ENCODE results near the gene OR4M1.
"Not testable (repeated sequence)": the region's sequence is repeated elsewhere in the genome, so short reads cannot be mapped to it uniquely, and the experiment has no call there.

The OR4M1 gene, protein sequence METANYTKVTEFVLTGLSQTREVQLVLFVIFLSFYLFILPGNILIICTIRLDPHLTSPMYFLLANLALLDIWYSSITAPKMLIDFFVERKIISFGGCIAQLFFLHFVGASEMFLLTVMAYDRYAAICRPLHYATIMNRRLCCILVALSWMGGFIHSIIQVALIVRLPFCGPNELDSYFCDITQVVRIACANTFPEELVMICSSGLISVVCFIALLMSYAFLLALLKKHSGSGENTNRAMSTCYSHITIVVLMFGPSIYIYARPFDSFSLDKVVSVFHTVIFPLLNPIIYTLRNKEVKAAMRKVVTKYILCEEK

DNA sequence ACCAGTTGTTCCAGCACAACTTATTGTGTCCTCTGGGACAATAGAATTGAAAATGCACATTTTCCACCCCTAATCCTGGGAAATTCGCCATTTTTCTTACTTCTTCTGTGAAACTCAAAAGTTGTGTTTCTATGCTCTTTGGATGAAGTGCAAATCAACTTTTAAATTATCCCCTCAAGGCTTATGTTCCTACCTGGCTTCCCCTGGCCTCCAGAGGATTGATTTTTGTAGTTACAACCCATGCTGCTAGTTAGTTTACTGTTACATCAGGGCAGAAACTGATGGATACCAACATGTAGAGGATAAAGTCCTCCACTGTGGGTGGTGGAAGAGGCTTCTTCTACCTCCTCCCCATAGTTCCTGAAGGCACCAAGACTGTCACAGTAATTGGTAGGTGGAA is at the start of gene OR4M1:
OR4M1 (plus strand) TSS at position 301 of the 400 bp plus-strand sequence. CDS start 6,819 bp downstream, outside the sequence.
- DNase-seq: not testable (repeated sequence)

DNA sequence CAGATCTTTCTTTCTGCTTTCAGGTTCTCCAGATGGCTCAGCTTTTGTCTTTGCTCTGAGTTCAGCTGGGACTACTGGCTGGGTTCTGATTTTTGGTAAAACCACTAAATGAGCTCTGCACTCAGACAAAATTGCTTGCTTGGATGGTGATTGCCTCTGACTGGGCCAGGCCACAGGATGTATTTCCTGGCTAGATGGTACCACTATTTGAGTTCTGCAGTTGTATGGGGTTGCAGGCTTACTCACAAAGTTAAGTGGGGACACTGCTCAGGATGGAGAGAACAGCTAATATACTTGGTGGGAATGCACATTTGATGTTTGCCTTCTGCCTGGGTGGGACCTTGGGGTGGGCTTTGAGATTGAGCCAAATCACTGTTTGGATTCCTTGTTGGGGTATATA is 43.9 kb upstream of the OR4M1 start:
- DNase-seq: no peak

DNA sequence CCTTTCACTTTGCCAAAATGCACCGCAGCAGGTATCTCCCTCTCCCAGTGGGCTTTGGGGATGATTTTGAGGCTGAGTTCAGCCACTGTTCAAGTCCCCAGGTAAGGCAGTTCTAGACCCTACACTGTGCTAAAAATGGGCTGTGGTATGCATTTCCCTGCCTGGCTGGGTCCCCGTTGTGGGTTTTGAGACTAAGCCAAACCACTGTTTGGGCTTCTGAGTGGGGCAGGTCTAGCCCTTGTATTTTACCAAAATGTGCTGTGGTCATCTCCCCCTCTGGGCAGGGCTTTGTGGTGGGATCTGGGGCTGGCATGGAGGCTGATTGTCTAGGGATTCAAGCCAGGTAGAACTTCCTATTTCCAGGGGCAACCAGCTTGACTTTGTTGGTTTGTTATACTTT is 43.5 kb upstream of the OR4M1 start:
- DNase-seq: no peak

DNA sequence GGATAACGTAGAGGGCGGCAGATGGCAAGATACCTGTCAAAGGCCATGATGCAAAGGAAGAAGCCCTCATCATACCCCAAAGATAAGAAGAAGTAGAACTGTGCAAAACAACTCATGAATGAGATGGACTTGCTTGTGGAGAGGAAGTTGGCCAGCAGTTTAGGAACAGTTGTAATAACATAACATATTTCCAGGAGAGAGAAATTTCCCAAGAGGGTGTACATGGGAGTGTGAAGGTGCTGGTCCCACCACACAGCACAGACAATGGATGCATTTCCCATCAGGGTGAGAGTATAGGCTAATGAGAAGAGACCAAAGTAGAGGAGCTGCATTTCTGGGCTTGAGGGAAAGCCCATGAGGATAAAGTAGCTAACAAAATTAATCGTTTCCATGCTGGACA is 39.4 kb upstream of the OR4M1 start:
- DNase-seq: not testable (repeated sequence)

DNA sequence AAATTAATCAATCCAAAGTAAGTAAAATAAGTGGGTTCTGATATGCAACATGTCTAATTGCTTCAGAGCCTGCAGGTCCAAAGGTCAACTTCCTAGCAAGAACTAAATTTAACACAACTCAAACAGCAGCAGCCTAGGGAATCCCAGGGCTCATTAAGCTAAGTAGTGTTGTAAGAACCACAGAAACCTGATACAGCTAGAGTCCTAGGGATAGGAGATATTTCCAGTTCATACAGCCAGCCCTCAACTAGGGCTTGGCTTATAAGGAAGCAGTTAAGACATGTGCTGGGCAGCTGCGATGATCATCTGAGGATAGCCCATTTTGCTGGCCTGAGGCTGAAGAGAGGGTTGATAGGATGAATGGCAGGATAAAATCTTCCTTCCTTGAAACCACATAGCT is 30.0 kb upstream of the OR4M1 start, which contains the start of gene OR4Q3:
OR4Q3 (plus strand) TSS at position 316 of the 400 bp plus-strand sequence.
- no peak for DNase-seq

DNA sequence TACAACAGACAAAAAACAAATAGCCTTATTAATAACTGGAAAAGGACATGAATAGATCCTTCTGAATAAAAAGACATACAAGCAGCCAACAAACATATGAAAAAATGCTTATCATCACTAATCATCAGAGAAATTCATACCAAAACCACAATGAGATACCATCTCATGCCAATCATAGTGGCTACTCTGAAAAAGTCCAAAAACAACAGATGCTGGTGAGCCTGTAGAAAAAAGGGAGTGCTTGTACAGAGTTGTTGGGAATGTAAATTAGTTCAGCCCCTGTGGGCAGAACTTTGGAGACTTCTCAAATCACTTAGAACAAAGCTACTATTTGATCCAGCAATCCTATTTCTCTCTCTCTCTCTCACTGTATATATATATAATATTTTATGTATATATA is 21.0 kb upstream of the OR4M1 start:
- DNase-seq: not testable (repeated sequence)

DNA sequence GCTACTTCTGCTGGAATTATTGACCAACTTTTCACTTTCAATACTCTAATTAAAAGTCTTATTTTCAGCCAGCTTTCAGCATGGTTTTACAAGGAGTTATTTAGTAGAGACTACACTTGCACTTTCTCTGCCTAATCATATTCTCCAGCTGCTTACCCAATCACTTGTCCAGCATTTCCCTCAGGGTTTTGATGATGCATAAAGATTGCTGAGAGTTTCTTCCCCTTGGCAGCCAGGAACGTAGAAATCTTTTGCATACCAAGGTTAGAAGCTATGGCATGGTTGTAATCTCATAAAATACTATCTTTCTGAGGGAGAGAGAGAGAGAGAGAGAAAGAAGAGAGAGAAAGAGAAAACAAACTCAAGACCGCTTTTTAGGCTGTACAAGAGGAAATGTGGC is 19.1 kb upstream of the OR4M1 start:
- no peak for DNase-seq

DNA sequence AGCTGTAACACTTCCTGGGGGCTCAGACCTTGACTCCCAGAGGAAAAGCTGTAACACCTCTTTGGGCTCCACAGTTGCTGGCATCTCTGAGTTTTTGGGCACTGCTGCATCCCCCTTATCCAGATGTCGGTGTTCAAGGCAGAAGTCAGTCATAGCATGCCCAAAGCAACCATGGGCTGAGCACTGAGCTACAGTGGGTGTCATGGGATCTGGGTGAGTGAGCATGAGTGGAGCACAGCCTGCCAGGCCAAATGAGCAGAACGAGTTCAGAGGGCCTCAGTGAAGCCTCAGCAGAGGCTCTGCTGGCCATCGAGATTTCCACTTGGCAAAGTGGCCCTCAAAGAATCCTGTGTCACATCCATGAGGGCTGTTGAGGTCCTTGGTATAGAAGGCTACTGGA is 1.8 kb upstream of the OR4M1 start:
- DNase-seq: not testable (repeated sequence)

DNA sequence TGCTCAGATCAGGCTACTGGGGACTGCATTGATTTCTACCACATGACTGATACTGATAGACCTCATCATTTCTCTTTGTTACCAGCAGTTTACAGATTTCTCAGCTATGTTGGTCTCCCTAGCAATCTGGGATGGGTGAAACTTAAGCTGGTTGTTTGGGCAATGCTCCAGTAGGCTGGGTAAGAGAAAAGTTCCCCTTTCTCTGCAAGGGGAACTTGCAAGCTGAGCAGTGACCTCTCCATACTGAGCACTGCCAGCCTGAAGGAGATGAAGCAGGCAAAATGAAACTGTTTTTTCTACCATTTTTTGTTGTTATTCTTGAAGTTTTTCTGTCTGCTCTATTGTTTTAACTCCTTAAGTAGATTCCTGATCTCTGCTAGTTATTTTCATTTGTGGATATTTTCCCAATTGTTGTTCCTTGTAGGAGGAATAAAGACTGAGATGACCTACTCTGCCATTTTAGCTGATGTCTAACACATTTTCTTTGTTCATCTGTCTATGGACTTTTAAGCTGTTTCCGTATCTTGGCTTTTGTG is 1.3 kb upstream of the OR4M1 start:
- no peak for DNase-seq

DNA sequence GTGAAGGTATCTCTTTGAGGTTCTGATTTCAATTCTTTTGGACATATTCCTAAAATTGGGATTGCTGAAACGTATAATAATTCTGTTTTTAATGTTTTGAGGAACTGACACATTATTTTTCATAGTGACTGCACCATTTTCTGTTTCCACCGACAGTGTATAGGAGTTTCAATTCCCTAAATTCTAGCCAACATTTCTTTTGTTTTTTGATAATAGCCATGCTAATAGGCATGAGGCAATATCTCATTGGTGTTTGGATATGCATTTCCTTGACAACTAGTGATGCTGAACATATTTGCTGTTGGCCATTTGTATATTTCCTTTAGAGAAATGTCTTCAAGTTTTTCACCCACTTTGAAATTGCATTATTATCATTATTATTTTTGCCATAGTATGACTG is 850 bp upstream of the OR4M1 start:
- not testable (repeated sequence) for DNase-seq

DNA sequence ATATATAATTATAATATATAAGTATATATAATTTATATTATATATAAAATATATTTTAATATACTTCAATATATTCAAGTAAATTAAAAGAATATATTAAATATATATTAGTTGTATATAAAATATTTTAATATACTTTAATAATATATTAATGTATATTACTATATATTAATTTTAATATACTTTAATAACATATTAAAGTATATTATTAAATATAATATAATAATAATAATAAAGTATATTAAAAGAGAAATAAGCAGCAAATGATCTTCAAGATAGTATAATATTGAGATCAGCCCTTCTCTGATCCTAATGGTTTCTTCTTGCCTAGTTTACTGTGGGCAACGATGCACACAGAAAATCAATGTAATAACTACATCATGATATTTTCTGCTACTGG is 2.3 kb downstream of the OR4M1 start:
- DNase-seq: no peak

DNA sequence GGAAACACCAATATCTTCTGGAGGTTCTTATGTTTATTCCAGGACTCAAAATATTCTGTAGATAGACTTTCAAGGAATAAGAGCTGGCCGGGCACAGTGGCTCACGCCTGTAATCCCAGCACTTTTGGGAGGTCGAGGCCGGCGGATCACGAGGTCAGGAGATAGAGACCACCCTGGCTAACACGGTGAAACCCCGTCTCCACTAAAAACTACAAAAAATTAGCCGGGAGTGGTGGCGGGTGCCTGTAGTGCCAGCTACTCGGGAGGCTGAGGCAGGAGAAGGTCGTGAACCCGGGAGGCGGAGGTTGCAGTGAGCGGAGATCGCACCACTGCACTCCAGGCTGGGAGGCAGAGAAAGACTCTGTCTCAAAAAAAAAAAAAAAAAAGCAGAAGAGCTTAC is 12.5 kb downstream of the OR4M1 start:
- DNase-seq: not testable (repeated sequence)

DNA sequence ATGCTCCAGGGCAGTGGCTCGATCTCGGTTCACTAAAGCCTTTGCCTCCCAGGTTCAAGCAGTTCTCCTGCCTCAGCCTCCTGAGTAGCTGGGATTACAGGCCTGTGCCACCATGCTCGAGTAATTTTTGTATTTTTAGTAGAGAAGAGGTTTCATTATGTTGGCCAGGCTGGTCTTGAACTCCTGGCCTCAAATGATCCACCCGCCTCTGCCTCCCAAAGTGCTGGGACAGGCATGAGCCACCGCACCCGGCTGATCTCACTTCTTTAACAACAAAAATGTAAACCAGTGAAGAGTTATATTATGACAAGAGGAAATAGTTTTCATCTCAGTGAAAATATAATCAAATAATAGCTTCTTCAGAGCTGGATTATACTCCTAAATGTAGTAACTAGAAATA is 14.0 kb downstream of the OR4M1 start:
- not testable (repeated sequence) for DNase-seq

DNA sequence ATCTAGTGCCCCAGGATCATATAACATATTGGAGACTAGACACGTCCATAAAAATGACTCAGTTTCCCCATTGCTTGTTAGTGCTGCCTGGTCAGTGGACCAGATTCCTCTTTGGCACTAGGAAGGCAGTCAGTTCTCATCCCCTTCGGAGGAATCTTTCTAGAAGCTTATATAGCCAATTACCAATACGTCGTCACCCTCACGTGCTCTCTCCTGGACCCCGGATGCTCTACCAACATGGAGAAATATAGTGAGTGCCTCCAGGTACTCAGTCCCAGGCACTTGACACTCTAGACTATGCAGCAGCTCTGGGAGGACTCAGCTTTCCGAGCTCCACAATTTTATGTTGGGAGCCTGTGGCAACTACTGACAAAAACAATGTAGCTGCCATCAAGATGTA is 14.8 kb downstream of the OR4M1 start:
- not testable (repeated sequence) for DNase-seq

DNA sequence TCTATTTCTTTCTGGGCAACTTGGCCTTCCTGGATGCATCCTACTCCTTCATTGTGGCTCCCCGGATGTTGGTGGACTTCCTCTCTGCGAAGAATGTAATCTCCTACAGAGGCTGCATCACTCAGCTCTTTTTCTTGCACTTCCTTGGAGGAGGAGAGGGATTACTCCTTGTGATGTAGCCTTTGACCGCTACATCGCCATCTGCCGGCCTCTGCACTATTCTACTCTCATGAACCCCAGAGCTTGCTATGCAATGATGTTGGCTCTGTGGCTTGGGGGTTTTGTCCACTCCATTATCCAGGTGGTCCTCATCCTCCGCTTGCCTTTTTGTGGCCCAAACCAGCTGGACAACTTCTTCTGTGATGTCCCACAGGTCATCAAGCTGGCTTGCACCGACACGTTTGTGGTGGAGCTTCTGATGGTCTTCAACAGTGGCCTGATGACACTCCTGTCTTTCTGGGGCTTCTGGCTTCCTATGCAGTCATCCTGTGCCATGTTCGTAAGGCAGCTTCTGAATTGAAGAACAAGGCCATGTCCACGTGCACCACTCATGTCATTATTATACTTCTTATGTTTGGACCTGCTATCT is 23.3 kb downstream of the OR4M1 start:
- not testable (repeated sequence) for DNase-seq

DNA sequence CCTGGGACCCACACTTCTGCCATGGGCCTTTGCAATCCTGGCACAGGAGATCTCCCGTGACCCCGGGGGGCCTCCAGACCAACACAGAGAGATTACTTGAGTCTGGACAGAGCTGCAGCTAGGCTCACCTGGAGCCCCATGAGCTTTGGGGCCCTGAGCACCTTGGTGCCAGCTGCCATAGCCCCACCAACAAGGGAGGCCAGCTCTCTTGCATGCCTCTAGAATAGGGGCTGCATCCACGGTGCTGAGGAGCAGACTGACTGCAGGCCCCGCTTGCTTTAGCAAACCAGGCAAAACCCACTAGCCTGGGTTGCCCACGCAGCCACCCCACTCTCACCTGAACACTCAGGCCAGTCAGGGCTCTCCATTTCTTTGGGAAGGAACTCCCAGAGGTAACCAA is 26.6 kb downstream of the OR4M1 start:
- no peak for DNase-seq

DNA sequence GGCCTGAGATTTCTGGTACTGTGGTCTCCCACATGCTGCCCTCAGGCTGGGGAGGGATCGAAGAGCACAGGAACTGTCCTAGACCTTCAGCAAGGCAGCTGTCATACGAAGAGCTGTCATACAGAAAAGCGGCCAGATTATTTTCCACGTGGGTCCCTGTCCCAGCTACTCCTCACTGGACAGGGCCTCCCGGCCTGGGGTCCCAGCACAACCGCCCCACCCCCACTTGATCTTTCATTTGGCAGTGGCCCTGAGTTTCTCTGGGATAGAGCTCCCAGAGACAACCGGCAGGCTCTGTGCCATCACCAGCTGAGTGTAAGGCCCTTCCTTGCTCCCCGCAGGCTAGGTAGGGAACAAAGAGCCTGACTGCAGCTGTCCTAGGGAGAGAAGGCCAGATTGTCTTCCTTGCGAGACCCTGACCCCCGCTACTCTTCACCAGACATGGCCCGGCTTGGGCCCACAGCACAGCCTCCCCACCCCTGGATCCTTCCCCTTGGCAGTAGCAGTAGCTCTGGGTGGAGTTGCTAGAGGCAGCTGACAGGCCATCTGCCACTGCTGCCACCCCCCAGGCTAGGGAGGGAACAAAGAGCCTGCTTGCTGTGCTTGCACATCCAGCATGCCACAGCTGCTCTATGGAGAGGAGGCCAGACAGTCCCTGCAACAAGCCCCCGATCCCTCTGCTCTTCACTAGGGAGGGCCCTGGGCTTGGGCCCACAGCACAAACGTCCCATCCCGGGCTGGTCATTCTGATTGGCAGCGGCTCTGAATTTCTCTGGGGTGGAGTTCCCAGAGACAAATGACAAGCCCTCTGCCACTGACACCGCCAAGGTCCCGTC is 27.2 kb downstream of the OR4M1 start:
- DNase-seq: no peak

DNA sequence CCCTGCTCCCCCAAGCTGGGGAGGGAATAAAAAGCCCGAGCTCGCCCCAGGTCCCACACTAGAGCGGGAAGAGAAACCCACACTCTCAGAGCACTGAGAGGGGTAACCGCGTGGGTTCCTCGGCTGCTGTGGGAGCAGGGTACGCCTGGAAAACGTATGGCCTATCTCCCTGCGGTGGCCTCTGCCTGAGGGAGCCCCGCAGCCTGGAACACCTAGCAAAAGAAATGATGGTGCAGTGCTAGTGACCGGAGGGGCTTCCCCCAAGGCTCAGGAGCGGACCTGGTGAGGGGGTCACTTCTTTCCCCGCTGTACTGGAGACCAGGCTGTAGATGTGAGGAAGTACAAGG is 27.8 kb downstream of the OR4M1 start:
- no peak for DNase-seq

DNA sequence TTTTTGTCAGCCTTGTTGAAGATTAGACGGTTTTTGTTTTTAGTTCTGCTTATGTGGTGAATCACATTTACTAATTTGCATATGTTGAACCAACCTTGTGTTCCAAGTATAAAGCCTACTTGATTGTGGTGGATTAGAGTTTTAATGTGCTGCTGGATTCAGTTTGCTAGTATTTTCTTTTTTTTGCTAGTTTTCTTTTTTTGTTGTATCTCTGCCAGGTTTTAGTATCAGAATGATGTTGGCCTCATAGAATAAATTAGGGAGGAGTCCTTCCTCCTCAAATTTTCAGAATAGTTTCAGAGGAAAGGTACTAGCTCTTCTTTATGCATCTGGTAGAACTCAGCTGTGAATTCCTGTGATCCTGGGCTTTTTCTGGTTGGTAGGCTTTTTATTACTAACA is 30.2 kb downstream of the OR4M1 start, which contains the start of gene OR4N2:
OR4N2 (plus strand) TSS at position 301 of the 400 bp plus-strand sequence. CDS start 23,679 bp downstream, outside the sequence.
- not testable (repeated sequence) for DNase-seq

DNA sequence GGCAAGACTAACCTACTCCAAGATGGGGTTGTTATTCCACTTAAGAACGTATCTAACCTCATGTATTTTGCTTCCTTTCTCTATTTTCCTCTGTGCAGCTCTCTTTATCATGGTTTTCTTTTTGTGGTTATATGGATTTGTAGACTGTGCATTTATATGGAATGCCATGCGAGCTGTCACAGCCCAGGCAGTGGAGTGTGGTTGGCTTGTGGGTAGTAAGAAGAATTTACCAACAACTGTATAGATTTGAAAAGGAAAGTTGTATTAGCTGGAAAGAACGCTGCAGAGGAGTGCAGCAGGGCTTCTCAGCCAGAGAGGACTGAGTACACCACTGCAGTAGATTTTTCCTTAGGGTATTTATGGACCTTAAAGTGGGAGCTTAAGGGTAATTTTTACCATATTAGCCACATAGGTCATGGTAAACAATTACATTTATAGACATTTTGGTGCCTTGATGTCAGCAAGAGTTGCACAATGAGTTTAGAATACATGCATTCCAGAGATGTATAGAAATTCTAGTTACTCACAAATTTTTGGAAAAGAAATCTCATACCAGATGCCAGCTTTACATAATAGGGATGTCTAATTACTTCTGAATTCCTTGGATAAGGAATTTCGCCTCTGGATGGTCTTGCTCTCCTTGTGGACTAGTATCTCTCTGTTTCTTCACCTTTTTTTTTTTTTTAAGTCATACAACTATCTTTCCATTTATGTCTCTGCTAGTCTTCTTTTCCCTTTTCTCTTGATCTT is 40.0 kb downstream of the OR4M1 start:
- DNase-seq: not testable (repeated sequence)

DNA sequence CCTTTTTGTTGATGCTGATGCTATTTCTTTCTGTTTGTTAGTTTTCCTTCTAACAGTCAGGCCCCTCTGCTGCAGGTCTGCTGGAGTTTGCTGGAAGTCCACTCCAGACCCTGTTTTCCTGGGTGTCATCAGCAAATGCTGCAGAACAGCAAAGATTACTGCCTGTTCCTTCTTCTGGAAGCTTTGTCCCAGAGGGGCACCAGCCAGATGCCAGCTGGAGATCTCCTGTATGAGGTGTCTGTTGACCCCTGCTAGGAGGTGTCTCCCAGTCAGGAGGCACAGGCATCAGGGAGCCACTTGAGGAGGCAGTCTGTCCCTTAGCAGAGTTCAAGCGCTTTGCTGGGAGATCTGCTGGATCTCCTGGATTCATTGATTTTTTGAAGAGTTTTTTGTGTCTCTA is 46.6 kb downstream of the OR4M1 start:
- DNase-seq: not testable (repeated sequence)

DNA sequence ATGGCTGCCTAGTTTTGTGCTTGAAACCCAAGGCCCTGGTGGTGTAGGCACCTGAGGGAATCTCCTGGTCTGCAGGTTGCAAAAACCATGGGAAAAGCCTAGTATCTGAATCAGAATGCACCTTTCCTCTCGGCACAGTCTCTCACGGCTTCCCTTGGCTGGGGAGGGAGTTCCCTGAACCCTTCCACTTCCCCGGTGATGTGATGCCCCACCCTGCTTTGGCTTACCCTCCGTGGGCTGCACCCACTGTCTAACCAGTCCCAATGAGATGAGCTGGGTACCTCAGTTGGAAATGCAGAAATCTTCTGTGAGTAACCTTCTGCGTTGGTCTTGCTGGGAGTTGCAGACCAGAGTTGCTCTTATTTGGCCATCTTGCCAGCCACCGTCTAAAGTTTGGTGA is 47.7 kb downstream of the OR4M1 start:
- DNase-seq: not testable (repeated sequence)

DNA sequence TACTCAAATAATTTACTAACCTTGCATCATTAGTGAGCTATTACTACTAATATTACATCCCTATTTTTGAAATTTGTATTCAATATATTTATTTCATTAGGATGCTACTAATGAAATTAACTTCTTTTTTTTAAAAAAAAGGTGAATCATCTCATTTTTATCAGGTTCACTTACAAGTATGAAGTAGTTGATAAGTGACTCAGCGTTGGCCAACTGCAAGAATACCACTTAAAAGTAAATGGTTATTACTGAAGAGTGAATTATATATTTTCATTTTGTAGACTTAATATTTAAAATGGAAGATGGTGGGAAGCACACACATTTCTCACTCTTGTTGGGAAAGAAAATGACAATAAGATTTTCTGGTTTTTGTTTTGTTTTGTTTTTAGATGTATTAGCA is 49.9 kb downstream of the OR4M1 start:
- DNase-seq: no peak
